Tibial artery (tissue), 4 donors: ENCODE data around the gene MGMT.

Experiments
- DNase-seq, 2 donors: peaks; one replicate each; pipeline ENCODE4 v3.0.0-alpha.2; 2019
- H3K27ac ChIP-seq, 2 donors: fragments of 200-600 bp; sonication (generic) in 1 of 2; 1 replicate in 1 of 2; 2 replicates in 1 of 2; pipeline ENCODE4 v1.5.1; 2018 to 2019; ENCODE audit warnings: mild to moderate bottlenecking in 1 of 2
- H3K27me3 ChIP-seq, 2 donors: fragments of 200-600 bp; sonication (generic) in 1 of 2; one replicate each; pipeline versions ENCODE4 v1.5.1 to v1.6.0; 2016 to 2019
- H3K36me3 ChIP-seq, 3 donors: fragments of 200-600 bp; sonication (generic) in 2 of 3; one replicate each; pipeline ENCODE4 v1.5.1; 2016 to 2019; ENCODE audit warnings: mild to moderate bottlenecking in 2 of 3
- H3K4me1 ChIP-seq, 4 donors: fragments of 200-600 bp; sonication (generic) in 2 of 4; 1 replicate in 3 of 4; 2 replicates in 1 of 4; pipeline ENCODE4 v1.5.1; 2016 to 2019
- H3K4me3 ChIP-seq, 2 donors: fragments of 200-600 bp; sonication (generic) in 1 of 2; 1 replicate in 1 of 2; 2 replicates in 1 of 2; pipeline ENCODE4 v1.5.1; 2018 to 2019; ENCODE audit warnings: mild to moderate bottlenecking in 2 of 2
- H3K9me3 ChIP-seq, 3 donors: fragments of 200-600 bp; sonication (generic) in 1 of 3; one replicate each; pipeline ENCODE4 v1.5.1; 2016 to 2019
- CTCF ChIP-seq, 2 experiments: fragments of 200-600 bp in 1 of 2; fragments of 450-650 bp in 1 of 2; IDR thresholded peaks; one replicate each; pipeline ENCODE4 v1.5.1; 2017 to 2019; ENCODE audit warnings: antibody characterized with exemption in 2 of 2, mild to moderate bottlenecking in 1 of 2, moderate library complexity in 1 of 2
- intact Hi-C: fragments of 100-400 bp; cut with DNase I; formaldehyde crosslinking; loops from one replicate; pipeline ENCODE4 v1.15.0; 2023; ENCODE audit warnings: low total_unique reads

Gene MGMT

GRCh38 chr10:129697463-129698247, 230.6 kb downstream of the MGMT start:
- Histone ChIP-seq H3K27me3 (no peaks in the 10 kb centered on the region), H3K9me3 (no peaks in the 10 kb centered on the region), H3K4me1 (peaks cover 0 to 40% (median 26%) of the 10 kb centered on the region in 4 donors), H3K27ac (no peak overlapping the region), H3K4me3 (no peak overlapping the region), H3K36me3 (no peaks in the 10 kb centered on the region)
- intact Hi-C loops: no loop called here
- DNase-seq: no peak
- TF ChIP-seq CTCF (IDR thresholded peaks at IDR 0.05): no peak

- TF ChIP-seq CTCF (IDR thresholded peaks at IDR 0.05): no peak
- Histone ChIP-seq H3K9me3 (no peaks in the 10 kb centered on the region), H3K27ac (no peak overlapping the region), H3K4me1 (peaks cover 0 to 24% (median 13%) of the 10 kb centered on the region in 4 donors), H3K36me3 (no peaks in the 10 kb centered on the region), H3K27me3 (no peaks in the 10 kb centered on the region), H3K4me3 (no peak overlapping the region)
- no peak for DNase-seq
- intact Hi-C loops: no loop called here
These were observed 232.8 kb downstream of the MGMT start for GRCh38 chr10:129699722-129700340.

GRCh38 chr10:129702605-129703004, 235.6 kb downstream of the MGMT start:
- Histone ChIP-seq H3K4me3 (no peak overlapping the region), H3K27ac (no peak overlapping the region), H3K27me3 (no peaks in the 10 kb centered on the region), H3K4me1 (peaks cover 0 to 16% (median 10%) of the 10 kb centered on the region in 4 donors), H3K9me3 (no peaks in the 10 kb centered on the region), H3K36me3 (no peaks in the 10 kb centered on the region)
- TF ChIP-seq CTCF (IDR thresholded peaks at IDR 0.05): no peak
- no peak for DNase-seq
- intact Hi-C loops: no loop called here

GRCh38 chr10:129703287-129704137, 236.5 kb downstream of the MGMT start:
- DNase-seq: no peak
- no peak for TF ChIP-seq CTCF (IDR thresholded peaks at IDR 0.05)
- H3K36me3 ChIP-seq: no peaks in the 10 kb centered on the region
- no peaks in the 10 kb centered on the region for H3K9me3 ChIP-seq
- peaks cover 0 to 25% (median 17%) of the 10 kb centered on the region in 4 donors for H3K4me1 ChIP-seq
- no peak overlapping the region for H3K4me3 ChIP-seq
- H3K27me3 ChIP-seq: no peaks in the 10 kb centered on the region
- intact Hi-C loops: no loop called here
- no peak overlapping the region for H3K27ac ChIP-seq

- H3K4me3 ChIP-seq: no peak overlapping the region
- TF ChIP-seq CTCF (IDR thresholded peaks at IDR 0.05): no peak
- DNase-seq: no peak
- H3K9me3 ChIP-seq: no peaks in the 10 kb centered on the region
- H3K4me1 ChIP-seq: peaks cover 0 to 30% (median 21%) of the 10 kb centered on the region in 4 donors
- no peak overlapping the region for H3K27ac ChIP-seq
- intact Hi-C loops: no loop called here
- no peaks in the 10 kb centered on the region for H3K27me3 ChIP-seq
- H3K36me3 ChIP-seq: no peaks in the 10 kb centered on the region
These were observed 237.2 kb downstream of the MGMT start for GRCh38 chr10:129704225-129704624.
